GM12878 (cell line): ENCODE measurements around the gene ZYG11A. TPM values are rescaled to one million over a fixed set of nuclear protein-coding genes. Genes with fewer than 3 reads are reported as not detected.

Source experiments
- ATAC-seq: fragments of 200-7000 bp; cut with Tn5 transposase; 3 replicates; pipeline ENCODE4 v1.9.1; 2020; ENCODE audit warnings: mild to moderate bottlenecking, moderate library complexity
- BruUV-seq: library from RNA; stranded (reverse); fragments of 400-500 nt; replicated peaks from 2 replicates; lab custom pipeline; 2021; lab: Mats Ljungman, UMichigan
- CTCF ChIA-PET: fragments of 300-600 bp; sonication (Branson Sonifier 250); formaldehyde crosslinking; extraction: SDS; loops from one replicate; lab custom pipeline; 2021; ENCODE audit warnings: inconsistent platforms; lab: Yijun Ruan, JAX
- POLR2A ChIA-PET: fragments of 350-600 bp; formaldehyde crosslinking; extraction: SDS; loops from one replicate; lab custom pipeline; 2021; ENCODE audit warnings: inconsistent platforms; lab: Charles Lee
- RAD21 ChIA-PET: fragments of 300-600 bp; sonication (Branson Sonifier 250); formaldehyde crosslinking; loops from one replicate; lab custom pipeline; 2023; ENCODE audit warnings: antibody characterized with exemption; ENCODE audit not compliant: unreplicated experiment; lab: Charles Lee
- SMC1A ChIA-PET: fragments of 300-600 bp; sonication (Branson Sonifier 250); formaldehyde crosslinking; loops from one replicate; lab custom pipeline; 2023; ENCODE audit not compliant: unreplicated experiment, uncharacterized antibody; lab: Charles Lee
- DNase-seq: peaks from one replicate; pipeline ENCODE4 v3.0.0-alpha.2; 2011; ENCODE audit warnings: low read depth, low spot score
- FAIRE-seq: peaks from 3 replicates; lab custom pipeline; 2011; peaks lifted over from hg19 to GRCh38; lab: Jason Lieb, UNC
- H2AFZ ChIP-seq: 2 replicates; pipeline ENCODE4 v1.6.0; 2011; ENCODE audit warnings: low read depth, low read length, control low read depth; ENCODE audit not compliant: control insufficient read depth
- H3K27ac ChIP-seq: 2 replicates; pipeline ENCODE4 v1.5.1; 2011; ENCODE audit warnings: control low read depth; ENCODE audit not compliant: control insufficient read depth, insufficient read depth
- H3K27me3 ChIP-seq, 2 experiments: replicated peaks in 1 of 2; 2 replicates each; pipeline versions ENCODE4 v1.6.0 to v1.6.1; 2011; ENCODE audit warnings: low read length in 1 of 2; ENCODE audit not compliant: control insufficient read depth in 2 of 2, insufficient read depth in 2 of 2
- H3K36me3 ChIP-seq, 2 experiments: 2 replicates each; pipeline ENCODE4 v1.5.1; 2011; ENCODE audit warnings: low read length in 1 of 2; ENCODE audit not compliant: control insufficient read depth in 2 of 2, insufficient read depth in 2 of 2
- H3K4me1 ChIP-seq: 2 replicates; pipeline ENCODE4 v1.6.1; 2011; ENCODE audit warnings: mild to moderate bottlenecking, low read length, moderate library complexity, mixed read lengths; ENCODE audit not compliant: control insufficient read depth, insufficient read depth
- H3K4me2 ChIP-seq: 2 replicates; pipeline ENCODE4 v1.6.0; 2011; ENCODE audit warnings: control low read depth; ENCODE audit not compliant: control insufficient read depth, insufficient read depth
- H3K4me3 ChIP-seq: fragments of 200-600 bp; sonication (generic); 2 replicates; pipeline ENCODE4 v1.5.1; 2016
- H3K79me2 ChIP-seq: 2 replicates; pipeline ENCODE4 v1.6.0; 2011; ENCODE audit warnings: low read length; ENCODE audit not compliant: control insufficient read depth, insufficient read depth
- H3K9ac ChIP-seq: 2 replicates; pipeline ENCODE4 v1.8.0; 2011; ENCODE audit warnings: low read length, control low read depth, mixed read lengths; ENCODE audit not compliant: control insufficient read depth, insufficient read depth
- H3K9me3 ChIP-seq: replicated peaks from 3 replicates; pipeline ENCODE4 v1.5.1; 2011; ENCODE audit warnings: mild to moderate bottlenecking, low read length; ENCODE audit not compliant: control insufficient read depth, insufficient read depth
- H4K20me1 ChIP-seq: 2 replicates; pipeline ENCODE4 v1.6.0; 2011; ENCODE audit not compliant: control insufficient read depth, insufficient read depth
- CBX3 ChIP-seq: fragments of 200-600 bp; sonication (generic); IDR thresholded peaks from 2 replicates; pipeline ENCODE4 v1.6.1; 2016; ENCODE audit warnings: low read depth, borderline replicate concordance
- CREM ChIP-seq: IDR thresholded peaks from 2 replicates; pipeline ENCODE4 v1.6.1; 2014; ENCODE audit warnings: antibody characterized with exemption, low read depth
- EED ChIP-seq: sonication (generic); IDR thresholded peaks from 2 replicates; pipeline ENCODE4 v1.6.1; 2016; ENCODE audit warnings: antibody characterized with exemption, low read depth
- IRF4 ChIP-seq: IDR thresholded peaks from 2 replicates; pipeline ENCODE4 v1.6.1; 2011; ENCODE audit warnings: low read depth, low read length
- JUND ChIP-seq: IDR thresholded peaks from 2 replicates; pipeline ENCODE4 v1.6.1; 2012; ENCODE audit warnings: low read depth, mild to moderate bottlenecking, low read length, improper control_type of control experiment, moderate library complexity
- STAT1 ChIP-seq: fragments of 450-650 bp; conservative IDR thresholded peaks from 2 replicates; pipeline ENCODE4 v1.6.1; 2014; ENCODE audit warnings: antibody characterized with exemption, mild to moderate bottlenecking
- ZNF217 ChIP-seq: fragments of 450-650 bp; IDR thresholded peaks from 2 replicates; pipeline ENCODE4 v1.6.1; 2017; ENCODE audit warnings: antibody characterized with exemption, mild to moderate bottlenecking
- ZNF622 ChIP-seq: fragments of 450-650 bp; IDR thresholded peaks from 2 replicates; pipeline ENCODE4 v1.6.1; 2017; ENCODE audit warnings: mild to moderate bottlenecking, inconsistent platforms
- WGBS: methylation state at CpG from one replicate; pipeline ENCODE4 v1.1.6; 2016; ENCODE audit warnings: low lambda C conversion rate; ENCODE audit not compliant: insufficient replicate concordance, insufficient coverage; ENCODE audit errors: missing lambda C conversion rate; 5-methylcytosine and 5-hydroxymethylcytosine counted together
- in situ Hi-C: fragments of 300-500 bp; cut with MboI; formaldehyde crosslinking; loops from 9 replicates; pipeline ENCODE4 v1.14.3; 2018; ENCODE audit warnings: mixed read lengths
- intact Hi-C: fragments of 100-400 bp; cut with micrococcal nuclease; formaldehyde crosslinking; loops from one replicate; pipeline ENCODE4 v1.14.2; 2022; ENCODE audit not compliant: unreplicated experiment
- polyA plus RNA-seq, 11 experiments: library from polyadenylated mRNA; depleted of rRNA in 4 of 11; unstranded in 6 of 11; stranded (reverse) in 5 of 11; fragments of >200 nt; fragmentation: Nextera tagmentation in 4 of 11; fragmentation: Illumina TruSeq in 1 of 11; extraction: Ambion mirVana in 4 of 11; extraction: Trizol in 1 of 11; gene quantifications; 1 replicate in 1 of 11; 2 replicates in 10 of 11; pipeline versions ENCODE4 v1.2.1 to v1.2.3, GENCODE V29; 2011 to 2016; ENCODE audit warnings: inconsistent platforms in 2 of 11, missing spikeins in 2 of 11, low read depth in 1 of 11
- total RNA-seq, 4 experiments: library from RNA; depleted of rRNA in 3 of 4; stranded (reverse); fragments of >200 nt in 3 of 4; fragmentation: Illumina TruSeq in 1 of 4; extraction: Trizol in 1 of 4; gene quantifications; 2 replicates each; pipeline versions ENCODE4 v1.2.1 to v1.2.3, GENCODE V29; 2013 to 2021
- TF ChIP-seq, protein P1 (sequence below): fragments of 450-650 bp; IDR thresholded peaks from 2 replicates; pipeline ENCODE4 v1.6.1; 2017; ENCODE audit warnings: antibody characterized with exemption, mild to moderate bottlenecking, moderate library complexity
- TF ChIP-seq, protein P2 (sequence below): fragments of 450-650 bp; IDR thresholded peaks from 2 replicates; pipeline ENCODE4 v1.6.1; 2014; ENCODE audit warnings: mild to moderate bottlenecking
- TF ChIP-seq, protein P3 (sequence below): fragments of 450-650 bp; formaldehyde crosslinking; IDR thresholded peaks from 2 replicates; pipeline ENCODE4 v1.4.0; 2020; ENCODE audit warnings: mild to moderate bottlenecking, moderate library complexity
- TF ChIP-seq, protein P4 (sequence below): fragments of 450-650 bp; formaldehyde crosslinking; IDR thresholded peaks from 2 replicates; pipeline ENCODE4 v1.4.0; 2022; ENCODE audit warnings: mild to moderate bottlenecking, moderate library complexity

ZYG11A gene
- total and polyA plus RNA-seq, 10 of the 15 experiments (the other 5 are each of a cell fraction or from before 2014, with no cell fraction given): 0.22 to 6.4 (median 0.68) TPM

DNA sequence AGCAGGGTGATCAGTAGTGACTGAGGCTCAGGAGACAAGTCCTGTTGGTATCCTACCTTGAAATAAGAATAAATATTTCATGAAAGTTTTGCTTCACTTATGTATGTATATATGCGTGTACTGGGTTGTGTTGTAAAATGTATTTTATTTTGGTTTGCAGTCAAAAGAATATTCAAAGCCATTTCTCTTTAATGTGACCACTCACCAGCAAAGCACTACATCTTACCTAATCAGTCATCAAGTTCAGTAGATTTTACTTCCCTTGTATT is 95.6 kb downstream of the ZYG11A start (continued):
- TF ChIP-seq, protein P1, sequence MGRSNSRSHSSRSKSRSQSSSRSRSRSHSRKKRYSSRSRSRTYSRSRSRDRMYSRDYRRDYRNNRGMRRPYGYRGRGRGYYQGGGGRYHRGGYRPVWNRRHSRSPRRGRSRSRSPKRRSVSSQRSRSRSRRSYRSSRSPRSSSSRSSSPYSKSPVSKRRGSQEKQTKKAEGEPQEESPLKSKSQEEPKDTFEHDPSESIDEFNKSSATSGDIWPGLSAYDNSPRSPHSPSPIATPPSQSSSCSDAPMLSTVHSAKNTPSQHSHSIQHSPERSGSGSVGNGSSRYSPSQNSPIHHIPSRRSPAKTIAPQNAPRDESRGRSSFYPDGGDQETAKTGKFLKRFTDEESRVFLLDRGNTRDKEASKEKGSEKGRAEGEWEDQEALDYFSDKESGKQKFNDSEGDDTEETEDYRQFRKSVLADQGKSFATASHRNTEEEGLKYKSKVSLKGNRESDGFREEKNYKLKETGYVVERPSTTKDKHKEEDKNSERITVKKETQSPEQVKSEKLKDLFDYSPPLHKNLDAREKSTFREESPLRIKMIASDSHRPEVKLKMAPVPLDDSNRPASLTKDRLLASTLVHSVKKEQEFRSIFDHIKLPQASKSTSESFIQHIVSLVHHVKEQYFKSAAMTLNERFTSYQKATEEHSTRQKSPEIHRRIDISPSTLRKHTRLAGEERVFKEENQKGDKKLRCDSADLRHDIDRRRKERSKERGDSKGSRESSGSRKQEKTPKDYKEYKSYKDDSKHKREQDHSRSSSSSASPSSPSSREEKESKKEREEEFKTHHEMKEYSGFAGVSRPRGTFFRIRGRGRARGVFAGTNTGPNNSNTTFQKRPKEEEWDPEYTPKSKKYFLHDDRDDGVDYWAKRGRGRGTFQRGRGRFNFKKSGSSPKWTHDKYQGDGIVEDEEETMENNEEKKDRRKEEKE: no peak
- TF ChIP-seq CREM: no peak
- no peak for TF ChIP-seq IRF4
- TF ChIP-seq EED: no peak
- TF ChIP-seq, all 136 proteins: peak for 0

DNA sequence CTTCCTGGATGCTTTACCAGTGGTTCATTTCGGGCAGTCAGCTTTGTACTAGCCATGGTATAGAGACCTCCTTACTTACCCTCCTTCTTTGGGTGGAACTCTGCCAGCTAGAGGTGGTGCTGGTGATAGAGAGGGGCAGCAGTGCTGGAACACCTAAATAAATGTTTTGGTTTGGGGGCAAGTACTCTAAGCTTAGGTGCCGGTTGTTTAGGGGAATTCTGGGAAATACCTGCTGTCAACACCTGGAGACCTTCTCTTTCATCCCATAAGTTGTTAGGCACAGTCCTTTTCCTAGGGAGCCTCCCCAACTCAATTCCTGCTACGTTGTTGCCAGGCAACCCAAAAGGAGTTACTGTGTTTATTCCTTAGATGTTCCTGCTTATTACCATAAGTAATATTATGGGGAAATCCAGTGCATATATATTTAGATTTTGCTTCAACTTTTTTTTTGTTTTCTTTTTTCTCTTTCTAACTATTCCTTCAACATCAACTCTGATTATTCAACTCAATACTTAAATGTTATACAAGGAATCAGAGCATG is 101.4 kb downstream of the ZYG11A start:
- CTCF ChIA-PET: no interaction called here
- Histone ChIP-seq H3K4me2 (no peak overlapping the region), H3K79me2 (no peaks in the 10 kb centered on the region), H2AFZ (no peak overlapping the region), H3K4me1 (no peaks in the 10 kb centered on the region), H3K36me3 (no peaks in the 10 kb centered on the region), H3K9me3 (no peaks in the 10 kb centered on the region), H4K20me1 (no peaks in the 10 kb centered on the region), H3K27ac (no peak overlapping the region), H3K27me3 (no peaks in the 10 kb centered on the region; a peak in 1 of 4 replicates), H3K4me3 (no peak overlapping the region), H3K9ac (no peak overlapping the region)
- SMC1A ChIA-PET: interaction anchor here (1.1 kb wide), 1 partner anchor 10 kb away, joined by 4 read pairs; no protein-coding TSS in a partner anchor
- 56% methylated on average over 3 of the region's 3 CpGs for WGBS
- RAD21 ChIA-PET: no interaction called here
- in situ Hi-C loops (no loop called here), intact Hi-C loops (no loop called here)
- no peak for ATAC-seq
- no peak for FAIRE-seq
- BruUV-seq: no TSS peak
- no peak for DNase-seq
- POLR2A ChIA-PET: interaction anchor here (0.6 kb wide), 1 partner anchor 21 kb away, joined by 3 read pairs; no protein-coding TSS in a partner anchor
- no peak for TF ChIP-seq CBX3
- TF ChIP-seq, protein P2, sequence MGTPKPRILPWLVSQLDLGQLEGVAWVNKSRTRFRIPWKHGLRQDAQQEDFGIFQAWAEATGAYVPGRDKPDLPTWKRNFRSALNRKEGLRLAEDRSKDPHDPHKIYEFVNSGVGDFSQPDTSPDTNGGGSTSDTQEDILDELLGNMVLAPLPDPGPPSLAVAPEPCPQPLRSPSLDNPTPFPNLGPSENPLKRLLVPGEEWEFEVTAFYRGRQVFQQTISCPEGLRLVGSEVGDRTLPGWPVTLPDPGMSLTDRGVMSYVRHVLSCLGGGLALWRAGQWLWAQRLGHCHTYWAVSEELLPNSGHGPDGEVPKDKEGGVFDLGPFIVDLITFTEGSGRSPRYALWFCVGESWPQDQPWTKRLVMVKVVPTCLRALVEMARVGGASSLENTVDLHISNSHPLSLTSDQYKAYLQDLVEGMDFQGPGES: no peak
- no peak for TF ChIP-seq STAT1
- no peak for TF ChIP-seq JUND
- no peak for TF ChIP-seq ZNF217
- TF ChIP-seq, protein P3, sequence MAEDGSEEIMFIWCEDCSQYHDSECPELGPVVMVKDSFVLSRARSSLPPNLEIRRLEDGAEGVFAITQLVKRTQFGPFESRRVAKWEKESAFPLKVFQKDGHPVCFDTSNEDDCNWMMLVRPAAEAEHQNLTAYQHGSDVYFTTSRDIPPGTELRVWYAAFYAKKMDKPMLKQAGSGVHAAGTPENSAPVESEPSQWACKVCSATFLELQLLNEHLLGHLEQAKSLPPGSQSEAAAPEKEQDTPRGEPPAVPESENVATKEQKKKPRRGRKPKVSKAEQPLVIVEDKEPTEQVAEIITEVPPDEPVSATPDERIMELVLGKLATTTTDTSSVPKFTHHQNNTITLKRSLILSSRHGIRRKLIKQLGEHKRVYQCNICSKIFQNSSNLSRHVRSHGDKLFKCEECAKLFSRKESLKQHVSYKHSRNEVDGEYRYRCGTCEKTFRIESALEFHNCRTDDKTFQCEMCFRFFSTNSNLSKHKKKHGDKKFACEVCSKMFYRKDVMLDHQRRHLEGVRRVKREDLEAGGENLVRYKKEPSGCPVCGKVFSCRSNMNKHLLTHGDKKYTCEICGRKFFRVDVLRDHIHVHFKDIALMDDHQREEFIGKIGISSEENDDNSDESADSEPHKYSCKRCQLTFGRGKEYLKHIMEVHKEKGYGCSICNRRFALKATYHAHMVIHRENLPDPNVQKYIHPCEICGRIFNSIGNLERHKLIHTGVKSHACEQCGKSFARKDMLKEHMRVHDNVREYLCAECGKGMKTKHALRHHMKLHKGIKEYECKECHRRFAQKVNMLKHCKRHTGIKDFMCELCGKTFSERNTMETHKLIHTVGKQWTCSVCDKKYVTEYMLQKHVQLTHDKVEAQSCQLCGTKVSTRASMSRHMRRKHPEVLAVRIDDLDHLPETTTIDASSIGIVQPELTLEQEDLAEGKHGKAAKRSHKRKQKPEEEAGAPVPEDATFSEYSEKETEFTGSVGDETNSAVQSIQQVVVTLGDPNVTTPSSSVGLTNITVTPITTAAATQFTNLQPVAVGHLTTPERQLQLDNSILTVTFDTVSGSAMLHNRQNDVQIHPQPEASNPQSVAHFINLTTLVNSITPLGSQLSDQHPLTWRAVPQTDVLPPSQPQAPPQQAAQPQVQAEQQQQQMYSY: no peak
- TF ChIP-seq, protein P4, sequence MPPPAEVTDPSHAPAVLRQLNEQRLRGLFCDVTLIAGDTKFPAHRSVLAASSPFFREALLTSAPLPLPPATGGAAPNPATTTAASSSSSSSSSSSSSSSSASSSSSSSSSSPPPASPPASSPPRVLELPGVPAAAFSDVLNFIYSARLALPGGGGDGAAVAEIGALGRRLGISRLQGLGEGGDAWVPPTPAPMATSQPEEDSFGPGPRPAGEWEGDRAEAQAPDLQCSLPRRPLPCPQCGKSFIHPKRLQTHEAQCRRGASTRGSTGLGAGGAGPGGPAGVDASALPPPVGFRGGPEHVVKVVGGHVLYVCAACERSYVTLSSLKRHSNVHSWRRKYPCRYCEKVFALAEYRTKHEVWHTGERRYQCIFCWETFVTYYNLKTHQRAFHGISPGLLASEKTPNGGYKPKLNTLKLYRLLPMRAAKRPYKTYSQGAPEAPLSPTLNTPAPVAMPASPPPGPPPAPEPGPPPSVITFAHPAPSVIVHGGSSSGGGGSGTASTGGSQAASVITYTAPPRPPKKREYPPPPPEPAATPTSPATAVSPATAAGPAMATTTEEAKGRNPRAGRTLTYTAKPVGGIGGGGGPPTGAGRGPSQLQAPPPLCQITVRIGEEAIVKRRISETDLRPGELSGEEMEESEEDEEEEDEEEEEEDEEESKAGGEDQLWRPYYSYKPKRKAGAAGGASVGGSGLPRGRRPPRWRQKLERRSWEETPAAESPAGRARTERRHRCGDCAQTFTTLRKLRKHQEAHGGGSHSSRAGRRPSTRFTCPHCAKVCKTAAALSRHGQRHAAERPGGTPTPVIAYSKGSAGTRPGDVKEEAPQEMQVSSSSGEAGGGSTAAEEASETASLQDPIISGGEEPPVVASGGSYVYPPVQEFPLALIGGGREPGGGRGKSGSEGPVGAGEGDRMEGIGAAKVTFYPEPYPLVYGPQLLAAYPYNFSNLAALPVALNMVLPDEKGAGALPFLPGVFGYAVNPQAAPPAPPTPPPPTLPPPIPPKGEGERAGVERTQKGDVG: no peak
- TF ChIP-seq ZNF622: no peak
